HG03280 (cell line): ENCODE results near the gene BMP8B.

Experiments
- ATAC-seq: cut with Tn5 transposase; IDR thresholded peaks from one replicate; pipeline ENCODE4 v1.9.1; 2021; ENCODE audit warnings: mild to moderate bottlenecking, moderate library complexity; ENCODE audit not compliant: unreplicated experiment

The BMP8B gene

GRCh38 chr1:39727932-39728317 lies 60.7 kb downstream of the BMP8B start:
- ATAC-seq, result peak; percentile 46

- ATAC-seq, result peak; percentile 50
Observed at GRCh38 chr1:39727221-39727931, 61.3 kb downstream of the BMP8B start.

GRCh38 chr1:39726600-39726999 lies 62.1 kb downstream of the BMP8B start:
- no peak for ATAC-seq

- ATAC-seq, result no peak
Observed at GRCh38 chr1:39722495-39722894, 66.2 kb downstream of the BMP8B start.

GRCh38 chr1:39721664-39722063 lies 67.0 kb downstream of the BMP8B start:
- ATAC-seq, result no peak

- no peak for ATAC-seq
Observed at GRCh38 chr1:39720094-39720999, 68.3 kb downstream of the BMP8B start.

- ATAC-seq, result no peak
Observed at GRCh38 chr1:39717809-39718208, 70.9 kb downstream of the BMP8B start.

- ATAC-seq, result no peak
Observed at GRCh38 chr1:39713557-39713956, 75.1 kb downstream of the BMP8B start.

- no peak for ATAC-seq
Observed at GRCh38 chr1:39711966-39712340, 76.7 kb downstream of the BMP8B start.

- ATAC-seq, result no peak
Observed at GRCh38 chr1:39711104-39711965, 77.3 kb downstream of the BMP8B start.

- no peak for ATAC-seq
Observed at GRCh38 chr1:39707506-39707905, 81.2 kb downstream of the BMP8B start.
